HG03354 (cell line): ENCODE data around the gene ZNF70.

ENCODE experiments used
- ATAC-seq: cut with Tn5 transposase; IDR thresholded peaks from one replicate; pipeline ENCODE4 v1.9.1; 2021; ENCODE audit warnings: mild to moderate bottlenecking; ENCODE audit not compliant: unreplicated experiment, poor library complexity, severe bottlenecking

The ZNF70 gene

DNA sequence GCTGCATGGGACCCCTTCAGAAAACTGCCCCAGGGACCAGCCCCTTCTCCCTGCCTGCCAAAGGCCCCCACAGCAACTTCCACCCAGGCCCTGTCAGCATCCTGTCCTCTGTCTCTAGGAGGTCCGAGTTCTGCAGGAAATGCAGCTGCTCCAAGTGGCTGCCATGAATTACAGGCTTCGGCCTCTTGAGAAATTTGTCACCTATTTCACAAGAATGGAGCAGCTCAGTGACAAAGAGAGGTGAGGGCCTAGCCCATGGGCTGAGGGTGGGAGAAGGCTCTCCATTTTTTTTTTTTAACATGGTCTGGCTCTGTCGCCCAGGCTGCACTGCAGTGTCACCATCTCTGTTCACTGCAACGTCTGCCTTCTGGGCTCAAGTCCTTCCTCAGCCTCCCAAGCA lies 52.8 kb downstream of the ZNF70 start:
- ATAC-seq, result no peak

DNA sequence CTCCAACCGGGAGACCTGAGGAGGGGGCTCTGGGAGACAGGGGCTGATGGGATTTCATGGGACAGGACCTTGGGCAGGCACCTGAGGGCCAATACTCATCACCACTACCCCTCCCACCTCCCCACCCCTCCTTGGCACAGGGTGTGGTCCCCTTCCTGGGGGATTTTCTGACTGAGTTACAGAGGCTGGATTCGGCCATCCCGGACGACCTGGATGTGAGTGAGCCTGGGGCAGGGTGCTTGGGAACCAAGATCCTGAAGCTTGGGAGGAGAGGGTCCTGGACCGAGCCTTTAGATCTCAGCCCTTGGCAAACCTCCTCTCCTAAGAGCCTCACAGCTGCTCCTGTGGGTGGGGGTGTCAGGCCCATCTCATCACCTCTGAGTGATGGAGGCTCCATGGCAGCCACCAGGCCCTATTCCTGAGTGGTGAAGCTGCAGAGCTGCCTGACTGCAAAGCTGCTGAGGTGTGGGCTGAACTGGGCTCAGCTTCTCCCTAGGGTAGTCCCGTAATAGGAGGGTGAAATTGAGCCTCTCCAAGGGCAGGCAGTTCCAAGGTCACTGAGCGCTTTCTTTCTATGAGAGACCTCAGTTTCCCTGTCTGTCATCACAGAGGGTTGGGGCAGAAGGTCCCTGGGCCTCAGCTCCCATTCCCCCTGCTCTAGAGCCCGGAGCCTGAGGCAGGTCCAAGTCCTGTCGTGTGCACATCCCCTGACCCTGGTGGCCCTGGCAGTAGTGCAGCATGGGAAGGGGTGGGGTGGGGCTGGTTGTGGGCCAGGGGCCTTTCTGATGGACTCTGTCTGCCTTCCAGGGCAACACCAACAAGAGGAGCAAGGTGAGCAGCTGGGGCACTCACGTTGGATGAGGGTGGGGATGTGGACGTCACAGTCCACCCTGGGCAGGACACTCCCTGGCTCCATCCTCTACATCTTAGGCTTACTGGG lies 53.6 kb downstream of the ZNF70 start:
- ATAC-seq, result no peak

DNA sequence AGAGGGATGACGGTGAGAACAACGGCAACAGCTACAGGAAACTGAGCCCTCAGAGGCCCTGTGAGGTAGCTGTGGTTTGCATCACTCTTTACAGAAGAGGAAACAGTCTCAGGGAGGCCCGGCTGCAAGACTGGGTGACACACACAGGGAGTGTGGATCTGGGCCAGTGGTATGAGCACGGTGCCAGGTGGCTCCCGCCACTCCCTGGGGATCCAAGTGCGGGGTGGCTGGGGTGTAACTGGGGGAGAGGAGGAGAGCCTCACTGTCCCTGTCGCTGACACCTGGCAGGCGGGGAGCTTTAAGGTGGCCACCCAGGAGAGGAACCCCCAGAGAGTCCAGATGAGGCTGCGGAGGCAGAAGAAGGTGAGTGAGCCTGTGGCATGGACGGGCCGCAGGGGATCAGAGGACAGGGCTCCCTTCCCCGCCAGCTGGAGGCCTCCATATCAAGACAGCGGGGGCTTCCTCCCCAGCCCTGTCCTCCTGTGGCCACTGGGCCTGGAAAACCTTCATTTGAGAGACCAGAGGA lies 54.5 kb downstream of the ZNF70 start:
- ATAC-seq, result peak; percentile 88

DNA sequence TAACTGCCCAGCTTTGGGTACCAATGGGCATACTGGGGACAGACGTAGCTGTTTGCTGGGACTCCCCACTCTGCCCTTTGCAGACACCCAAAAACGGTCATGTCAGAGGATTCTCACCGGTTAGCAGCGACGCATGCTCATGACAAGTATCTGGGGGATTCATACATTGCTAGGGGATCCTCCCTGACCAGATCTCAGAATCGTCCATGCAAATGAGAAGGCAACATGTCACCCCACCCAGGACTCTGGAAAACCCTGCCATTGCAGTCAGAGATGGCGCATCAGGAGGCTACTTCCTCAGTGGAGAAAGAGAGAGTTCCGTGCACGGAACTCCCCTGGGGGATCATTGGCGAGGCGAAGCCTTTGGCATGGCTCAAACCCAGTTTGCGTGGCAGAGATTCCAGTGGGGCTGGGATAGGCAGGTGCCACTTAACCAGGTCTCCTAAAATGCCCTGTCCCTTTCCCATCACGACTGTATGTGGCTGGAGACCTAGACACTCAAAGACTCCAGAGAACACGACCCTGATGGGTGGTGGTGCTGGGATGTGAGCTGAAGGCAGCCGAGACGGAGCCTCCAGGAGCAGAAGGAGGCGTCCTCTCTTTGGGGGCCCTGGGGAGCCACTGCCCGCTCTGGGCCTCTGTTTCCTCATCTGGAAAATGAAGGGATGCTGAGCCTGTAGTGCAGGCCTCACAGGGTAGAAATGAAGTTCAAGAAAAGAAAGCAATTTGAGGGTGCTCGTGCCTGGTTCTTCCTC lies 55.2 kb downstream of the ZNF70 start:
- no peak for ATAC-seq

DNA sequence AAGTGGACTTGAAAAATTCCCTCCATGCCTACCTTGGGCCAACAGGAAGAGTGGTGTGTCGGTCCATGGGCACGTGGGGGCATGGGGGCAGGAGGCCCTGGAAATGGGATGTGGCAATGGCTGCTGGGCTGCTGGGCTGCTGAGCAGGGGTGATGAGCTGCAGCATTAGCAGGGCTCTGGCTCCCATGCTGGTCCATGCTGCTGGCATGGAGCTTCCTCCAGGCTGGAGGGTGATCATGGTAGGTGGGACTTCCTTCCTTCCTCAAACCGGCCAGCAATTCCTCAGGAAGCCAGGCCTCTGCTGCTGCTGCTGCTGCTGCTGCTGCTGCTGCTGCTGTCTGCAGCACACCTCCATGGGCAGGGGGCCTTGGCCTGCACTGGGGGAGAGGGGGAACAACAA lies 55.8 kb downstream of the ZNF70 start:
- no peak for ATAC-seq

DNA sequence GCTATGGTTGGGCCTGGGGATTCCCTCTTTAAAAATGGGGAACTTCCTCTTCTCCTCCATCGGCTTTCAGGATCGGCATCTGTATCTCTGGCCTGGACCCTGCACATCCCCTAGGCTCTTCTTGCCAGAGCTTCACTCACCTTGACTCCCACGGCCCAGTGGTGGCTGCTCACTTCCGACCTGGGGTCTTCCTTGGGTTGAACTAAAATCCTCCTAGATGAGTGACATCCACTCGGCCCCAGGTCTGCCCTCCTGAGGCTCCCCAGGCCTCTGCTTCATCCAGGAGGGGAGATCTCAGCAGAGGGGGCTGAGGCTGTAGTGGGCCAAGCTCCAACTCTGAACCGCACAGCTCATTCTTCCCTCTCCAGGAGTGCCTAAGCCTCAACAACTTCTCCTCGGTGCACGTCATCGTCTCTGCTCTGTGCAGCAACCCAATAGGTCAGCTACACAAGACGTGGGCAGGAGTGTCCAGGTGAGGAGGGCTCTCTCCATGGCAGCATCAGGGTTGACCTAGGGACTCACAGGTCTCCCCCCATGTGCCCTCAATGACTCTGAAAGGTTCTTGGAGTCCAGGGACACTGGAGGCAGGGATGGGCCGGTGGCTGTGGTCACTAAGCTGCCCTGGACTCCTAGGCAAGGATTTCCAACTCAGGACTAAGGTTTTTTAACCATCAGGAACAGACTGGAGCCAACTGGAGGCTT lies 56.8 kb downstream of the ZNF70 start:
- no peak for ATAC-seq

DNA sequence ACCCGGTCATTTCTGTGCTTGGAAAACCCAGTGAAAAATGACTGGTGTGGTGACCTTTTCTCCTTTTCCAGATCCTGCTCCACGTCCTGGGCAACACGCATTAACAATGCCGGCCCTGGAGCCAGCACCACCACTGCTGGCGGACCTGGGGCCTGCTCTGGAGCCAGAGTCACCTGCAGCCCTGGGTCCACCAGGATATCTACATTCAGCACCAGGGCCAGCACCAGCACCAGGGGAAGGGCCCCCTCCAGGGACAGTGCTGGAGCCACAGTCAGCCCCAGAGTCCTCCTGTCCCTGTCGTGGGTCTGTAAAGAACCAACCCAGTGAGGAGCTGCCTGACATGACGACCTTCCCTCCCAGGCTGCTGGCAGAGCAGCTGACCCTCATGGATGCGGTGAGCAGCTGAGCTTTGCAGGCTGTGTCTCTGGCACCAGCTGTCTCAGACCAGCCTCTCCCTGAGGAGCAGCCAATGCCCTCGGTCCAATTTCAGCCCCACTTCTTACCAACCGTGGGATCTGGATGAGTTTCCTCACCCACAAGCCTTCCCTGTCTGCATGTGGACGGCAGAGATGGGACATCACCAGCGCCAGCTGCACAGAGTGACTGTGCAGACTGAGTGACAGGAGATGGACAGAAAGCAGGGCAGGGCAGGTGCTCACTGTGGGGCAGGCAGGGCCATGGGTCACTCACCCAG lies 58.2 kb downstream of the ZNF70 start:
- ATAC-seq, result no peak

DNA sequence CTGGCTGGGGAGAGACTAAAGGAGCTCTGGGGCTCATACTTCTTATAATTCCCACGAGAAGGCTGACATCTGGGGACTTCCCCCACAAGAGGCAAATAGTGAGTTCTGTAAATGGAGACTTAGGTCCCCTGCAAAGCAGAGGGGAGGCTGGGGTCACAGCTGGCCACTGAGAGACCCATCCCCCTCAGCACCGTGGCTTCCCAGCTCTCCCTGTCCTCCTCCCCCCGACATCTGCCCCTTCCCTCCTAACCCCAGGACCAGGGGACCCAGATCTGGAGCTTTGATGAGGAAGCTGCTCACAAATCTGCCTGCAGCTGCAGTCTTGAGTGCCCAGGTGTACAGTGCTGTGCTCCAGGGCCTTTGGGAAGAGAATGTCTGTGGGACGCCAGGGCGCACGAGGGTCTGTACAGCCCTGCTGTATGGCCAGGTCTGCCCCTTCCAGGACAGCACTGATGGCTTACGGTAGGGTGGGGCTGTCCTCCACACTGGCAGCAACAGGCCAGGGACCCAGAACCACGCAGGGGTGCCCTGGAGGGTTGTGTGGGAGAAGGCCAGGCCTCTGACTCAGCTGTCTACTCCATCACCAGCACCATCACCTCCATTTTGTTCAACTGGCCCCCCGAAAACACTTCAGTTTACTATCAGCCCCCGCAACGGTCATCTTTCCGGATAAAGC lies 59.0 kb downstream of the ZNF70 start:
- ATAC-seq, result no peak

DNA sequence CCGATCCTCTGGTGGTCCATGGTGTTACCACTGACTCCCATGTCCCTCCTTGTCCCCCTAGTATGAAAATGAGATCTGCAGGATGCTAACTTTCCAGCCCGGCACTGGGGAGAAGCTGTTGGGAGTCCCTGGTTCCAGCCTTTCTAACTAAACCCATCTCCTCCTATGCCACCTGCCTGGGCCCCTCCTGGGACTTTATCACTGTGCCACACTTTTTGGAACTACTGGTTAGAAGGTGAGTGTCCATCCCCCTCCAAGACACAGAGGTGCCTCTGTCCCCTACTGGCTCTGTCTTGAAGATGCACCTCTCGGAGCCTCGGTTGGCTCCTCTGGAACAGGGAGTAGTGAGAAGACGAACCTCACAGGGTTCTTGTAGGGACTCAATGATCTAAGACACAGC lies 60.2 kb downstream of the ZNF70 start, which contains the start of gene RGL4:
Gene RGL4, plus strand, starts transcription at position 301 of the 400 bp plus-strand sequence. CDS start 1,018 bp downstream, outside the sequence.
- no peak for ATAC-seq

DNA sequence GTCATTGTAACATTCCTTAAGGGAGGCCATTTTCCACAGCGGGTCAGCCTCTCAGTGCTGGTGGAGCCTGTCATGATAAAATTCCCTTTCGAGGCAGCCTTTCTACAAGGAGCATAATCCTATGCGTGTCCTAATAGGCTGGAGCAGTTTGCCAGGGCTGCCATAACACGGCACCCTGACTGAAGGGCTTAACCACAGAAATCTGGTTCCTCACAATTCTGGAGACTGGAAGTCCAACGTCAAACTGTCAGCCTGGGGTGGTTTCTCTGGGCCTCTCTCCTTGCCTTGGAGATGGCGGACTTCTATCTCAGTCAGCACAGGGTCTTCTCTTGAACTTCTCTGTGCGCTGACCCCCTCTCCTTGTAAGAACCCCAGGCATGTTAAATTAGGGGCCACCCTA lies 61.5 kb downstream of the ZNF70 start:
- no peak for ATAC-seq
